ENCODE measurements around the gene ATXN1.

DNA sequence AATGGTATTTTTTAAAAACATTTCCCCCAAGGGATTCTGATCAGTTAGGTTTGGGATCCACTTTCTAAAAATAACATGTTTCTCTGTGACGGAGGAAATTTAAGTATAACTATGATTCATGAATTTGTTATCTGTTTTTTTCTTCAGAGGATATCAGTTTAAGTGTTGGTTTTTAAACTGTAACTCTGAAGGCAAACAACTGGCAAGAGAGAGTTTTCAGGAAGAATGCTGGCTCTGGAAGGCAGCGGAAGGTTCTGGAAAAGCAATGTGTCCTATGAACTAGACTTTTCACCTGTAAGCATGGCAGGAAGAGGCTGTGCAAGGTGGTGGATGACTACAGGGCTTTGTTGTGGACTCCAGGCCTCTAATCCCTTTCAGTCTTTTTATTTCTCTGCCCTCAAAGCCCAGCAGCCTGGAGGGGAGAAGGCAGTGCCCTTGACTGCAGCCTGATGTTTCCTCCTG, 369.8 kb downstream of the ATXN1 start:
- TF ChIP-seq, protein P1, sequence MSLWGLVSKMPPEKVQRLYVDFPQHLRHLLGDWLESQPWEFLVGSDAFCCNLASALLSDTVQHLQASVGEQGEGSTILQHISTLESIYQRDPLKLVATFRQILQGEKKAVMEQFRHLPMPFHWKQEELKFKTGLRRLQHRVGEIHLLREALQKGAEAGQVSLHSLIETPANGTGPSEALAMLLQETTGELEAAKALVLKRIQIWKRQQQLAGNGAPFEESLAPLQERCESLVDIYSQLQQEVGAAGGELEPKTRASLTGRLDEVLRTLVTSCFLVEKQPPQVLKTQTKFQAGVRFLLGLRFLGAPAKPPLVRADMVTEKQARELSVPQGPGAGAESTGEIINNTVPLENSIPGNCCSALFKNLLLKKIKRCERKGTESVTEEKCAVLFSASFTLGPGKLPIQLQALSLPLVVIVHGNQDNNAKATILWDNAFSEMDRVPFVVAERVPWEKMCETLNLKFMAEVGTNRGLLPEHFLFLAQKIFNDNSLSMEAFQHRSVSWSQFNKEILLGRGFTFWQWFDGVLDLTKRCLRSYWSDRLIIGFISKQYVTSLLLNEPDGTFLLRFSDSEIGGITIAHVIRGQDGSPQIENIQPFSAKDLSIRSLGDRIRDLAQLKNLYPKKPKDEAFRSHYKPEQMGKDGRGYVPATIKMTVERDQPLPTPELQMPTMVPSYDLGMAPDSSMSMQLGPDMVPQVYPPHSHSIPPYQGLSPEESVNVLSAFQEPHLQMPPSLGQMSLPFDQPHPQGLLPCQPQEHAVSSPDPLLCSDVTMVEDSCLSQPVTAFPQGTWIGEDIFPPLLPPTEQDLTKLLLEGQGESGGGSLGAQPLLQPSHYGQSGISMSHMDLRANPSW (CRISPR knock-in tag; conservative IDR thresholded peaks at IDR 0.05; ENCODE audit: low read depth), result no peak
- TF ChIP-seq, protein P2, sequence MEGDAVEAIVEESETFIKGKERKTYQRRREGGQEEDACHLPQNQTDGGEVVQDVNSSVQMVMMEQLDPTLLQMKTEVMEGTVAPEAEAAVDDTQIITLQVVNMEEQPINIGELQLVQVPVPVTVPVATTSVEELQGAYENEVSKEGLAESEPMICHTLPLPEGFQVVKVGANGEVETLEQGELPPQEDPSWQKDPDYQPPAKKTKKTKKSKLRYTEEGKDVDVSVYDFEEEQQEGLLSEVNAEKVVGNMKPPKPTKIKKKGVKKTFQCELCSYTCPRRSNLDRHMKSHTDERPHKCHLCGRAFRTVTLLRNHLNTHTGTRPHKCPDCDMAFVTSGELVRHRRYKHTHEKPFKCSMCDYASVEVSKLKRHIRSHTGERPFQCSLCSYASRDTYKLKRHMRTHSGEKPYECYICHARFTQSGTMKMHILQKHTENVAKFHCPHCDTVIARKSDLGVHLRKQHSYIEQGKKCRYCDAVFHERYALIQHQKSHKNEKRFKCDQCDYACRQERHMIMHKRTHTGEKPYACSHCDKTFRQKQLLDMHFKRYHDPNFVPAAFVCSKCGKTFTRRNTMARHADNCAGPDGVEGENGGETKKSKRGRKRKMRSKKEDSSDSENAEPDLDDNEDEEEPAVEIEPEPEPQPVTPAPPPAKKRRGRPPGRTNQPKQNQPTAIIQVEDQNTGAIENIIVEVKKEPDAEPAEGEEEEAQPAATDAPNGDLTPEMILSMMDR (IDR thresholded peaks at IDR 0.05), result no peak
- TF ChIP-seq E2F4 (CRISPR knock-in tag; IDR thresholded peaks at IDR 0.05; ENCODE audit: borderline replicate concordance, low read depth), result no peak

All from WTC11 (cell line).